Measurements from ENCODE around the gene SUSD2.
"Not testable (repeated sequence)": the region's sequence is repeated elsewhere in the genome, so short reads cannot be mapped to it uniquely, and the experiment has no call there.

The SUSD2 gene

GRCh38 chr22:24178021-24178431, 3.3 kb upstream of the SUSD2 start:
- no peak overlapping the region for H3K4me3 ChIP-seq (replicated peaks in 1 of 2; ENCODE audit: low read depth in 2 of 2, low read length in 2 of 2)
- TF ChIP-seq, protein P1, sequence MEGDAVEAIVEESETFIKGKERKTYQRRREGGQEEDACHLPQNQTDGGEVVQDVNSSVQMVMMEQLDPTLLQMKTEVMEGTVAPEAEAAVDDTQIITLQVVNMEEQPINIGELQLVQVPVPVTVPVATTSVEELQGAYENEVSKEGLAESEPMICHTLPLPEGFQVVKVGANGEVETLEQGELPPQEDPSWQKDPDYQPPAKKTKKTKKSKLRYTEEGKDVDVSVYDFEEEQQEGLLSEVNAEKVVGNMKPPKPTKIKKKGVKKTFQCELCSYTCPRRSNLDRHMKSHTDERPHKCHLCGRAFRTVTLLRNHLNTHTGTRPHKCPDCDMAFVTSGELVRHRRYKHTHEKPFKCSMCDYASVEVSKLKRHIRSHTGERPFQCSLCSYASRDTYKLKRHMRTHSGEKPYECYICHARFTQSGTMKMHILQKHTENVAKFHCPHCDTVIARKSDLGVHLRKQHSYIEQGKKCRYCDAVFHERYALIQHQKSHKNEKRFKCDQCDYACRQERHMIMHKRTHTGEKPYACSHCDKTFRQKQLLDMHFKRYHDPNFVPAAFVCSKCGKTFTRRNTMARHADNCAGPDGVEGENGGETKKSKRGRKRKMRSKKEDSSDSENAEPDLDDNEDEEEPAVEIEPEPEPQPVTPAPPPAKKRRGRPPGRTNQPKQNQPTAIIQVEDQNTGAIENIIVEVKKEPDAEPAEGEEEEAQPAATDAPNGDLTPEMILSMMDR (IDR thresholded peaks at IDR 0.05; ENCODE audit: low read depth, low read length) = no peak
- no peak for DNase-seq (ENCODE audit: low read depth in 2 of 2)

GRCh38 chr22:24178502-24179440, 2.5 kb upstream of the SUSD2 start:
- TF ChIP-seq, protein P1 (IDR thresholded peaks at IDR 0.05; ENCODE audit: low read depth, low read length) = peak; percentile 48
- DNase-seq (ENCODE audit: low read depth in 2 of 2) = peak; percentile 13 to 30
- H3K4me3 ChIP-seq (replicated peaks in 1 of 2; ENCODE audit: low read depth in 2 of 2, low read length in 2 of 2) = no peak overlapping the region

- H3K4me3 ChIP-seq (replicated peaks in 1 of 2; ENCODE audit: low read depth in 2 of 2, low read length in 2 of 2) = no peak overlapping the region
- TF ChIP-seq, protein P1 (IDR thresholded peaks at IDR 0.05; ENCODE audit: low read depth, low read length) = no peak
- no peak for DNase-seq (ENCODE audit: low read depth in 2 of 2)
Observed at GRCh38 chr22:24179478-24180210, 1.6 kb upstream of the SUSD2 start.

- DNase-seq (ENCODE audit: low read depth in 2 of 2) = no peak
- TF ChIP-seq, protein P1 (IDR thresholded peaks at IDR 0.05; ENCODE audit: low read depth, low read length) = no peak
- no peak overlapping the region for H3K4me3 ChIP-seq (replicated peaks in 1 of 2; ENCODE audit: low read depth in 2 of 2, low read length in 2 of 2)
Observed at GRCh38 chr22:24180316-24181087, 785 bp upstream of the SUSD2 start.

DNA sequence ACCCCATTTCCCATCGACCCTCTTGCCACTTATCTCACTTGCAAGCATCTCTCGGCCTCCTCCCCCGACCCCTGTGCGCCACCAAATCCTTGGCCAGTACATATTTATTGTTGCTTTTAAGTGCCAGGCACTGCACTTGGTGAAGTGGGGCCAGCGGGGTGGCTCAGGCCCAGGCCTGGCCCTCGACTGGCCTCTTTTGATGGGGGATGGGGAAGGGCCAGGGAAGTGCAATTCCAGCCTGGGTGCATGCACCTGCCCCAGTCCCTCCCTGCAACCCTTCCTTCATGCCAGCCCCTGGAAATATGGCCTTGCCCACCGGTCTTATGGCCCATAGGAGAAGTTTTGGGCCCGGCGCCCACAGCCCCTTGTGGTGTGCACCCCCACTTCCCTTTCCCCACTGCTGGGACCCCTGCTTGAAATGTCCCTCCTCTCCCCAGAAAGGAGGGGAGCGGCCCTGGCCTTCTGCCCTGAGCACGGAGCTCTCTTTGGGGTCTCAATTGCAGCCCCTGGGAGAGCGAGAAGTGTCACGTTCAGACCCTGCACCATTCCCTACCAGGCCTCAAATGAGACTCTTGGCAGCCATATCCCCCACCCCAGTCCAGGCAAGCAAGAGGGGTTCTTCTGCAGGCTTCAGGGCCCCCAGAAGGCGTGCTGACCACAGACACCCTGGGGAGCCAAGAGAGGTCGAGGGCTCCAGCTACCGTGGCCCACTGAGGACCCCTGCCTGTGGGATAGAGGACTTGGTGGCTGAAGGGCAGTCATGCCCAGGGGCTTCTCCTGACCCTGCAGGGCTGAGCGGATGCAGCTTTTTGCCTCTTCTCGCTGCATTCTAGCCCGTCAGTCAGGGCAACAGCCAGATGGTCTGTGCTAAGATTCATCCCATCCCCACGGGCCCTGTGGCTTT, 961 bp downstream of the SUSD2 start:
- TF ChIP-seq, protein P1 (IDR thresholded peaks at IDR 0.05; ENCODE audit: low read depth, low read length) = peak; percentile 22
- no peak for DNase-seq (ENCODE audit: low read depth in 2 of 2)
- peak overlapping the region in 1 of 2 donors; percentile 30 for H3K4me3 ChIP-seq (replicated peaks in 1 of 2; ENCODE audit: low read depth in 2 of 2, low read length in 2 of 2)

DNA sequence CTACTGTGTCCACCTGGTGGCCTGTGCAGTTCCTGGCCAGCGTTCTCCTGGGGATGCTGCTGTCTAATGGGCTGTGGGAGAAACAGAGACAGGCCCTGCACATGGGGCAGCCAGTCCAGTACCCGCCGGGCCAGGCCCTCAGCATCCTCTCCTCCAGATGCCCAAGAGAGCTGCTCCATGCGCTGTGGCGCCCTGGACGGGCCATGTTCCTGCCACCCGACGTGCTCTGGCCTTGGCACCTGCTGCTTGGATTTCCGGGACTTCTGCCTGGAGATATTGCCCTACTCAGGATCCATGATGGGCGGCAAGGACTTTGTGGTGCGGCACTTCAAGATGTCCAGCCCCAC, 1.6 kb downstream of the SUSD2 start:
- not testable (repeated sequence) for H3K4me3 ChIP-seq (replicated peaks in 1 of 2; ENCODE audit: low read depth in 2 of 2, low read length in 2 of 2); DNase-seq (ENCODE audit: low read depth in 2 of 2)
